Body of pancreas (tissue), 4 donors: Measurements from ENCODE around the gene SPATS2L. TPM values are rescaled to one million over a fixed set of nuclear protein-coding genes. Genes with fewer than 3 reads are reported as not detected.

Experiments
- ATAC-seq: fragments of 150-250 bp; one replicate; pipeline ENCODE4 v1.9.1; 2016
- DNase-seq, 4 donors: peaks; one replicate each; pipeline ENCODE4 v3.0.0-alpha.2; 2019
- H3K27ac ChIP-seq, 4 donors: fragments of 200-600 bp; sonication (generic); 1 replicate in 3 of 4; 2 replicates in 1 of 4; pipeline versions ENCODE4 v1.5.1 to v1.6.1; 2016 to 2019; ENCODE audit warnings: mild to moderate bottlenecking in 1 of 4, mixed read lengths in 1 of 4, moderate library complexity in 1 of 4
- H3K27me3 ChIP-seq, 2 donors: fragments of 200-600 bp; sonication (generic); one replicate each; pipeline ENCODE4 v1.6.0; 2016; ENCODE audit warnings: mild to moderate bottlenecking in 1 of 2
- H3K36me3 ChIP-seq, 2 donors: fragments of 200-600 bp; sonication (generic); replicated peaks in 1 of 2; 2 replicates each; pipeline ENCODE4 v1.5.1; 2016; ENCODE audit warnings: low read depth in 2 of 2; ENCODE audit not compliant: insufficient read depth in 1 of 2
- H3K4me1 ChIP-seq: fragments of 200-600 bp; sonication (generic); one replicate; pipeline ENCODE4 v1.6.0; 2016
- H3K4me3 ChIP-seq, 2 donors: fragments of 200-600 bp; sonication (generic); 1 replicate in 1 of 2; 2 replicates in 1 of 2; pipeline ENCODE4 v1.5.1; 2016 to 2019
- H3K9me3 ChIP-seq, 3 donors: fragments of 200-600 bp; sonication (generic); 1 replicate in 2 of 3; 2 replicates in 1 of 3; pipeline ENCODE4 v1.5.1; 2016
- POLR2A ChIP-seq, 3 donors: fragments of 450-650 bp; IDR thresholded peaks; one replicate each; pipeline ENCODE4 v1.6.1; 2016; ENCODE audit warnings: antibody characterized with exemption in 3 of 3, mild to moderate bottlenecking in 2 of 3
- WGBS, 2 donors: methylation state at CpG; one replicate each; pipeline ENCODE4 v1.1.5; 2017; 5-methylcytosine and 5-hydroxymethylcytosine counted together
- intact Hi-C: fragments of 100-400 bp; cut with DNase I; formaldehyde crosslinking; loops from one replicate; pipeline ENCODE4 v1.15.1; 2023
- total RNA-seq, 2 donors: library from RNA; depleted of rRNA; stranded (reverse); fragments of >200 nt; gene quantifications; one replicate each; pipeline ENCODE4 v1.1.0, GENCODE V29; 2016
- TF ChIP-seq, protein P1 (sequence below), 7 experiments: fragments of 450-650 bp in 4 of 7; fragments of 200-600 bp in 3 of 7; sonication (generic) in 3 of 7; IDR thresholded peaks; one replicate each; pipeline ENCODE4 v1.5.1; 2016 to 2019; ENCODE audit warnings: antibody characterized with exemption in 7 of 7

SPATS2L gene
- total RNA-seq, 2 donors from 2014 or later = 39.2 to 49.8 TPM

DNA sequence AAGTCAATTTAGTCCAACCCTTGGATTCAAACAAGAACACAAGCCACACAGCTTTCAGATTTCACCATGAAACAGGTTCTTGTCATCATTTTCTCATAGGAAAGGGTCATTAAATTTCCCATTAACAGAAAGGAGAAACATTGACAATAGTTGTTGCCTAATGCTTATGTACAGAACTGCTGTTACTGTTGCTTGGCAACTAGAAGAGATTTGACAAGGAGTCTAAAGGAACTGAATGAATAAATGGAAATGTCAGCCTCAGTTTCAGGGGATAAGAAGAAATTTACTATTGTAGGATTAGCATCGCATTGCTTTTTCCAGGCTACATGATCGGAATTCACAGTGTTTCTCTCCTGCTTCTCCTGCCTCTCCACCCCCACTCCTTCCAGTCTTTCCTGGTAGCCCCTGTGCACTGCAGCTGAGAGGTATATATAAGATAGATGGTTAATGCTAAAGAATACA is 90.3 kb downstream of the SPATS2L start:
- no peak for DNase-seq
- Histone ChIP-seq H3K4me3 (no peak overlapping the region), H3K36me3 (no peaks in the 10 kb centered on the region), H3K27ac (peak overlapping the region in 1 of 4 donors; percentile 44), H3K9me3 (no peaks in the 10 kb centered on the region), H3K4me1 (no peaks in the 10 kb centered on the region), H3K27me3 (no peaks in the 10 kb centered on the region)
- peak; percentile 45 for ATAC-seq
- TF ChIP-seq, protein P1, sequence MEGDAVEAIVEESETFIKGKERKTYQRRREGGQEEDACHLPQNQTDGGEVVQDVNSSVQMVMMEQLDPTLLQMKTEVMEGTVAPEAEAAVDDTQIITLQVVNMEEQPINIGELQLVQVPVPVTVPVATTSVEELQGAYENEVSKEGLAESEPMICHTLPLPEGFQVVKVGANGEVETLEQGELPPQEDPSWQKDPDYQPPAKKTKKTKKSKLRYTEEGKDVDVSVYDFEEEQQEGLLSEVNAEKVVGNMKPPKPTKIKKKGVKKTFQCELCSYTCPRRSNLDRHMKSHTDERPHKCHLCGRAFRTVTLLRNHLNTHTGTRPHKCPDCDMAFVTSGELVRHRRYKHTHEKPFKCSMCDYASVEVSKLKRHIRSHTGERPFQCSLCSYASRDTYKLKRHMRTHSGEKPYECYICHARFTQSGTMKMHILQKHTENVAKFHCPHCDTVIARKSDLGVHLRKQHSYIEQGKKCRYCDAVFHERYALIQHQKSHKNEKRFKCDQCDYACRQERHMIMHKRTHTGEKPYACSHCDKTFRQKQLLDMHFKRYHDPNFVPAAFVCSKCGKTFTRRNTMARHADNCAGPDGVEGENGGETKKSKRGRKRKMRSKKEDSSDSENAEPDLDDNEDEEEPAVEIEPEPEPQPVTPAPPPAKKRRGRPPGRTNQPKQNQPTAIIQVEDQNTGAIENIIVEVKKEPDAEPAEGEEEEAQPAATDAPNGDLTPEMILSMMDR (IDR thresholded peaks at IDR 0.05) = no peak
- no peak for TF ChIP-seq POLR2A (IDR thresholded peaks at IDR 0.05)
- intact Hi-C loops = no loop called here
- WGBS, 2 donors = 59 to 84% methylated on average over 2 of the region's 2 CpGs

DNA sequence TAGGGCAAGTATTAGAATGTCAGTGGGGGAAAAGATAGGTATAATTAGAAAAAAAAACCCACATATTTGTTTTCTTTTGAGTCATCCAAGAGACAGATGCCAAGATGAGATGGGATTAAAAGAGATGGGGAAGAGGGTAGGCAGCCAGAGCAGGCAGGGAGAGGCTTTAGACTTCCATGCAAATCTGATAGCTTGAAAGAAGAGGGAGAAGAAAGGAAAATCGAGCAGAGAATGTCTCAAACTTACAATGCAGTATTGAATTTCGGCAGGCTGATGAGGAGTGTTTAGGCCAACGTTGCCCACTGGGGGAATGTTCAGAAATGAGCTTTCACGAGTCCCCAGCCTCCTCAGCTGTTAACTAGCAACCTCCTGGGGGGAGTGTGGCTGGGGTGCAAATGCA is 91.3 kb downstream of the SPATS2L start:
- H3K27ac ChIP-seq = no peak overlapping the region
- 68 to 70% methylated on average over 4 of the region's 4 CpGs for WGBS, 2 donors
- DNase-seq = no peak
- no peaks in the 10 kb centered on the region for H3K4me1 ChIP-seq
- H3K4me3 ChIP-seq = no peak overlapping the region
- H3K27me3 ChIP-seq = no peaks in the 10 kb centered on the region
- H3K36me3 ChIP-seq = no peaks in the 10 kb centered on the region
- no peaks in the 10 kb centered on the region for H3K9me3 ChIP-seq
- ATAC-seq = no peak
- intact Hi-C loops = no loop called here
- no peak for TF ChIP-seq POLR2A (IDR thresholded peaks at IDR 0.05)
- TF ChIP-seq, protein P1 (IDR thresholded peaks at IDR 0.05) = no peak

DNA sequence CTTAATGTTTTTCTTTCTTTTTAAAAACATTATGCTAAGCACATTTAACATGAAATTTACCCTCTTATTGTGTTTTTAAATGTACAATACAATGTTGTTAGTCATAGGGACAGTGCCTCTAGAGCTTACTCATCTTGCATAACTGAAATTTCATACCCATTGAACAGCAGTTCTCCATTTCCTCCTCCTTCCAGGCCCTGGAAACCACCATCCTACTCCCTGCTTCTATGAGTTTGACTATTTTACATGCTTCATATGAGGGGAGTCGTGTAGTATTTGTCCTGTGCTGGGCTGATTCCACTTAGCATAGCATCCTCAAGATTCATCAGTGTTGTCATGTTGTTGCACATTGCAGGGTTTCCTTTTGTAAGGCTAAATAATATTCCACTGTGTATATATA is 92.6 kb downstream of the SPATS2L start:
- Histone ChIP-seq H3K36me3 (no peaks in the 10 kb centered on the region), H3K27ac (no peak overlapping the region), H3K27me3 (no peaks in the 10 kb centered on the region), H3K4me1 (no peaks in the 10 kb centered on the region), H3K4me3 (no peak overlapping the region), H3K9me3 (no peaks in the 10 kb centered on the region)
- ATAC-seq (no peak), DNase-seq (no peak)
- WGBS, 2 donors = 91 to 93% methylated on average over 1 of the region's 1 CpG
- no peak for TF ChIP-seq POLR2A (IDR thresholded peaks at IDR 0.05)
- TF ChIP-seq, protein P1 (IDR thresholded peaks at IDR 0.05) = no peak
- intact Hi-C loops = no loop called here

DNA sequence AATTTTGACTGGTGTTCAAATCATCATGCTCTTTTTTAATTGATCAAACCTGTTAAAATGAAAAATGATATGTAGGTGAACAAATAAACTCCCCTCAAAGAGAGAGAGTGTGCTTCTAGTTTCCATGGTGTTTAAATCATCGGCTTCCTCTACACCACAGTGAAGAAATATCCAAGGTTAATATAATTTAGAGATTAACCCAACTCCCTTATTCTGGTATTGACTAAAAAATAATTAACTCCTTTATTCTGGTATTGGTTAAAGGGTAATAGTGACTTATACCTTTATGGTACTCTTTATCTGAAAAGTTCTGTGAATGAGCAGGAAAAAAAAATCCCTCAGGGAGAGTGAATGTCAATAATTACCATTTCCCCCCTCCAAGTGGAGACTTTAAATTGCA is 93.1 kb downstream of the SPATS2L start:
- H3K27ac ChIP-seq = no peak overlapping the region
- WGBS, 2 donors = 55 to 63% methylated on average over 1 of the region's 1 CpG
- H3K4me1 ChIP-seq = no peaks in the 10 kb centered on the region
- H3K36me3 ChIP-seq = no peaks in the 10 kb centered on the region
- no peak for ATAC-seq
- no peak for DNase-seq
- no peak overlapping the region for H3K4me3 ChIP-seq
- intact Hi-C loops = no loop called here
- H3K27me3 ChIP-seq = no peaks in the 10 kb centered on the region
- no peaks in the 10 kb centered on the region for H3K9me3 ChIP-seq
- TF ChIP-seq, protein P1 (IDR thresholded peaks at IDR 0.05) = no peak
- no peak for TF ChIP-seq POLR2A (IDR thresholded peaks at IDR 0.05)

DNA sequence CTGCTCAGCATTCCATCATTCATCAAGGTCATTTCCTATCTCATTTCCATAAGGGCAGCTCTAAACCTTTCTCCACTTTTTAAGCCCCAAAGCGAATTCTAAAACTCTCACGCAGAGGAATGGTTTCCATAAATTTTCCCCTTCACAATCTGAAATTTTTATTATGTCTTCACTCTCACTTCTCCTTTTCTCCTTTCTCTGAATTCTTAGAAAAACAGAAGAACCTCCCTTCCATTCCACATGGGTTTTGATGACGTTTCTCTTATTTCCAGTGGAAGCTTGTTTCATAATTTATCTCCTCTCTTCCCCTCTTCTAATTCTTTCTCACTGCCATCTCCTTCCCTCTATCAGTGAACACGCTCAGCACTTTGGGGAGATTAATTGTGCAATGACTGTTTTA is 97.3 kb downstream of the SPATS2L start:
- DNase-seq (no peak), ATAC-seq (no peak)
- Histone ChIP-seq H3K27ac (peak overlapping the region in 1 of 4 donors; percentile 92), H3K27me3 (no peaks in the 10 kb centered on the region), H3K36me3 (no peaks in the 10 kb centered on the region), H3K9me3 (no peaks in the 10 kb centered on the region), H3K4me1 (peaks cover 27% of the 10 kb centered on the region), H3K4me3 (no peak overlapping the region)
- WGBS, 2 donors = 82% methylated on average over 4 of the region's 4 CpGs
- intact Hi-C loops = no loop called here
- no peak for TF ChIP-seq POLR2A (IDR thresholded peaks at IDR 0.05)
- TF ChIP-seq, protein P1 (IDR thresholded peaks at IDR 0.05) = no peak
